ENCODE data around the gene RBBP4.

RBBP4 gene

GRCh38 chr1:32619701-32620485 lies 31.1 kb upstream of the RBBP4 start:
- Histone ChIP-seq H3K4me1 (ENCODE audit: insufficient read depth, poor library complexity, severe bottlenecking) (no peaks in the 10 kb centered on the region), H3K9me3 (ENCODE audit: severe bottlenecking) (no peaks in the 10 kb centered on the region), H3K27ac (ENCODE audit: poor library complexity, severe bottlenecking) (no peak overlapping the region), H3K27me3 (ENCODE audit: insufficient read depth, poor library complexity, severe bottlenecking) (no peaks in the 10 kb centered on the region), H3K36me3 (ENCODE audit: low read depth) (peaks cover 12% of the 10 kb centered on the region; the same call in 1 of the 2 replicates), H3K4me3 (ENCODE audit: severe bottlenecking) (no peak overlapping the region)
- TF ChIP-seq CTCF (IDR thresholded peaks at IDR 0.05; ENCODE audit: poor library complexity, severe bottlenecking), result peak; percentile 36
- no peak for DNase-seq (ENCODE audit: low spot score)
- ATAC-seq (ENCODE audit: low read depth), result no peak

GRCh38 chr1:32622205-32622604 lies 28.8 kb upstream of the RBBP4 start:
- H3K4me1 ChIP-seq (ENCODE audit: insufficient read depth, poor library complexity, severe bottlenecking), result no peaks in the 10 kb centered on the region
- no peaks in the 10 kb centered on the region for H3K27me3 ChIP-seq (ENCODE audit: insufficient read depth, poor library complexity, severe bottlenecking)
- H3K9me3 ChIP-seq (ENCODE audit: severe bottlenecking), result no peaks in the 10 kb centered on the region
- no peak for TF ChIP-seq CTCF (IDR thresholded peaks at IDR 0.05; ENCODE audit: poor library complexity, severe bottlenecking)
- no peak overlapping the region for H3K4me3 ChIP-seq (ENCODE audit: severe bottlenecking)
- no peak overlapping the region for H3K27ac ChIP-seq (ENCODE audit: poor library complexity, severe bottlenecking)
- no peak for DNase-seq (ENCODE audit: low spot score)
- no peak for ATAC-seq (ENCODE audit: low read depth)
- peaks cover 17% of the 10 kb centered on the region for H3K36me3 ChIP-seq (ENCODE audit: low read depth)

GRCh38 chr1:32622806-32623681 lies 28.0 kb upstream of the RBBP4 start:
- Histone ChIP-seq H3K36me3 (ENCODE audit: low read depth) (peaks cover 25% of the 10 kb centered on the region), H3K27ac (ENCODE audit: poor library complexity, severe bottlenecking) (no peak overlapping the region), H3K27me3 (ENCODE audit: insufficient read depth, poor library complexity, severe bottlenecking) (no peaks in the 10 kb centered on the region), H3K4me3 (ENCODE audit: severe bottlenecking) (no peak overlapping the region), H3K9me3 (ENCODE audit: severe bottlenecking) (no peaks in the 10 kb centered on the region), H3K4me1 (ENCODE audit: insufficient read depth, poor library complexity, severe bottlenecking) (no peaks in the 10 kb centered on the region)
- TF ChIP-seq CTCF (IDR thresholded peaks at IDR 0.05; ENCODE audit: poor library complexity, severe bottlenecking), result no peak
- ATAC-seq (ENCODE audit: low read depth) (no peak), DNase-seq (ENCODE audit: low spot score) (no peak)

GRCh38 chr1:32623775-32624174 lies 27.2 kb upstream of the RBBP4 start:
- no peaks in the 10 kb centered on the region for H3K27me3 ChIP-seq (ENCODE audit: insufficient read depth, poor library complexity, severe bottlenecking)
- H3K36me3 ChIP-seq (ENCODE audit: low read depth), result peaks cover 30% of the 10 kb centered on the region
- H3K27ac ChIP-seq (ENCODE audit: poor library complexity, severe bottlenecking), result no peak overlapping the region
- no peak for ATAC-seq (ENCODE audit: low read depth)
- H3K9me3 ChIP-seq (ENCODE audit: severe bottlenecking), result no peaks in the 10 kb centered on the region
- DNase-seq (ENCODE audit: low spot score), result no peak
- no peak for TF ChIP-seq CTCF (IDR thresholded peaks at IDR 0.05; ENCODE audit: poor library complexity, severe bottlenecking)
- no peaks in the 10 kb centered on the region for H3K4me1 ChIP-seq (ENCODE audit: insufficient read depth, poor library complexity, severe bottlenecking)
- no peak overlapping the region for H3K4me3 ChIP-seq (ENCODE audit: severe bottlenecking)
